Neural progenitor cell (in vitro differentiated cells): ENCODE measurements around the gene LPIN1. TPM values are rescaled to one million over a fixed set of nuclear protein-coding genes. Genes with fewer than 3 reads are reported as not detected.

Experiments
- DNase-seq: peaks from one replicate; pipeline ENCODE4 v3.0.0-alpha.2; 2016; ENCODE audit warnings: low spot score
- H2AFZ ChIP-seq: fragments of 200-600 bp; sonication (generic); replicated peaks from 2 replicates; pipeline ENCODE4 v1.6.1; 2016; ENCODE audit warnings: antibody characterized with exemption
- H3F3A ChIP-seq: fragments of 200-600 bp; sonication (generic); 2 replicates; pipeline ENCODE4 v1.6.1; 2016; ENCODE audit warnings: antibody characterized with exemption, low read depth
- H3K27ac ChIP-seq: fragments of 200-600 bp; sonication (generic); 2 replicates; pipeline ENCODE4 v1.5.1; 2016; ENCODE audit warnings: mild to moderate bottlenecking
- H3K27me3 ChIP-seq: fragments of 200-600 bp; sonication (generic); 2 replicates; pipeline ENCODE4 v1.6.1; 2016; ENCODE audit warnings: mild to moderate bottlenecking, moderate library complexity
- H3K36me3 ChIP-seq: fragments of 200-600 bp; sonication (generic); 2 replicates; pipeline ENCODE4 v1.5.1; 2016
- H3K4me1 ChIP-seq: fragments of 200-600 bp; sonication (generic); 2 replicates; pipeline ENCODE4 v1.6.1; 2016; ENCODE audit warnings: mixed run types
- H3K4me2 ChIP-seq: fragments of 200-600 bp; sonication (generic); 2 replicates; pipeline ENCODE4 v1.6.1; 2016
- H3K4me3 ChIP-seq: fragments of 200-600 bp; sonication (generic); 2 replicates; pipeline ENCODE4 v1.5.1; 2016
- H3K79me2 ChIP-seq: fragments of 200-600 bp; sonication (generic); 2 replicates; pipeline ENCODE4 v1.6.1; 2016; ENCODE audit warnings: low read depth
- H3K9ac ChIP-seq: fragments of 200-600 bp; sonication (generic); 2 replicates; pipeline ENCODE4 v1.6.1; 2016
- H3K9me3 ChIP-seq: fragments of 200-600 bp; sonication (generic); 2 replicates; pipeline ENCODE4 v1.5.1; 2016; ENCODE audit warnings: low read depth
- H4K20me1 ChIP-seq: fragments of 200-600 bp; sonication (generic); 2 replicates; pipeline ENCODE4 v1.6.1; 2016; ENCODE audit warnings: low read depth
- H3K27ac Mint-ChIP-seq: 3 replicates; pipeline ENCODE4 v1.8.0; 2021; ENCODE audit warnings: mixed read lengths
- H3K27me3 Mint-ChIP-seq: 2 replicates; pipeline ENCODE4 v1.8.0; 2022; ENCODE audit warnings: low read depth, mild to moderate bottlenecking, inconsistent platforms, moderate library complexity, mixed read lengths; ENCODE audit not compliant: insufficient read depth
- H3K36me3 Mint-ChIP-seq: 3 replicates; pipeline ENCODE4 v1.8.0; 2021; ENCODE audit warnings: mixed read lengths
- H3K4me1 Mint-ChIP-seq: 3 replicates; pipeline ENCODE4 v1.8.0; 2021; ENCODE audit warnings: mixed read lengths
- H3K4me3 Mint-ChIP-seq: 3 replicates; pipeline ENCODE4 v1.8.0; 2021; ENCODE audit warnings: mild to moderate bottlenecking, moderate library complexity, mixed read lengths
- H3K9me3 Mint-ChIP-seq: 3 replicates; pipeline ENCODE4 v1.8.0; 2020; ENCODE audit warnings: mixed read lengths
- EZH2 ChIP-seq: fragments of 200-600 bp; sonication (generic); IDR thresholded peaks from 2 replicates; pipeline ENCODE4 v1.6.1; 2017; ENCODE audit warnings: antibody characterized with exemption, mild to moderate bottlenecking, moderate library complexity
- EZH2phosphoT487 ChIP-seq: fragments of 200-600 bp; sonication (generic); IDR thresholded peaks from 2 replicates; pipeline ENCODE4 v1.6.1; 2017; ENCODE audit warnings: antibody characterized with exemption
- total RNA-seq: library from RNA; depleted of rRNA; stranded (reverse); fragments of >200 nt; gene quantifications from 2 replicates; pipeline ENCODE4 v1.2.3, GENCODE V29; 2015; ENCODE audit warnings: low replicate concordance
- TF ChIP-seq, protein P1 (sequence below): fragments of 200-600 bp; sonication (generic); IDR thresholded peaks from 2 replicates; pipeline ENCODE4 v1.5.1; 2017; ENCODE audit warnings: antibody characterized with exemption, mild to moderate bottlenecking

Gene LPIN1
- total RNA-seq, 1 donor from 2014 or later, result 18.0 TPM

DNA sequence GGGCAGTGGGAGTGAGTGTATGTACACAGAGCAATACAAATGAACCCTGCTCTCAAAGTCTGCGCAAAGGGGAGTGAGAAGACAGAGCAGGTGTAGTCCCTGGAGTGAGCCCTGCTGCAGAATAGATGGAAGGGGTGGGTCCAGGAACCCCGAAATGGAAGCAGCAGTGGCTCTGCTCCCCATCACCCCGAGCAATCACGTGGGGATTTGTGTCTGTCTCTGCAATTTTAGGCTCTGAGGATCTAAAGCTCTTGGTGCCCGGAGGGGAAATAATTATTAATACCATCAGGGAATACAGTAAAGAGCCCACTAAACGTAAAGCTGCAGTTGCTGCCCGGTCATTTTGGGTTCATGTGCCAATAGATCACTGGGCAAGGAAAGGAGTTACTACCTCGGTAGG, 118.3 kb downstream of the LPIN1 start:
- Histone ChIP-seq H4K20me1 (no peaks in the 10 kb centered on the region), H3K36me3 (no peaks in the 10 kb centered on the region), H3F3A (peaks cover 16% of the 10 kb centered on the region), H3K9me3 (no peaks in the 10 kb centered on the region), H2AFZ (no peak overlapping the region), H3K4me1 (peaks cover 13% of the 10 kb centered on the region), H3K27ac (no peak overlapping the region), H3K9ac (no peak overlapping the region), H3K27me3 (no peaks in the 10 kb centered on the region), H3K4me3 (no peak overlapping the region), H3K79me2 (no peaks in the 10 kb centered on the region), H3K4me2 (no peak overlapping the region)
- Mint-ChIP-seq H3K27ac (peak overlapping the region; percentile 91), H3K36me3 (peaks cover 2% of the 10 kb centered on the region), H3K9me3 (peaks cover 17% of the 10 kb centered on the region), H3K4me3 (no peak overlapping the region), H3K4me1 (peaks cover 22% of the 10 kb centered on the region), H3K27me3 (peaks cover 8% of the 10 kb centered on the region)
- TF ChIP-seq, protein P1, sequence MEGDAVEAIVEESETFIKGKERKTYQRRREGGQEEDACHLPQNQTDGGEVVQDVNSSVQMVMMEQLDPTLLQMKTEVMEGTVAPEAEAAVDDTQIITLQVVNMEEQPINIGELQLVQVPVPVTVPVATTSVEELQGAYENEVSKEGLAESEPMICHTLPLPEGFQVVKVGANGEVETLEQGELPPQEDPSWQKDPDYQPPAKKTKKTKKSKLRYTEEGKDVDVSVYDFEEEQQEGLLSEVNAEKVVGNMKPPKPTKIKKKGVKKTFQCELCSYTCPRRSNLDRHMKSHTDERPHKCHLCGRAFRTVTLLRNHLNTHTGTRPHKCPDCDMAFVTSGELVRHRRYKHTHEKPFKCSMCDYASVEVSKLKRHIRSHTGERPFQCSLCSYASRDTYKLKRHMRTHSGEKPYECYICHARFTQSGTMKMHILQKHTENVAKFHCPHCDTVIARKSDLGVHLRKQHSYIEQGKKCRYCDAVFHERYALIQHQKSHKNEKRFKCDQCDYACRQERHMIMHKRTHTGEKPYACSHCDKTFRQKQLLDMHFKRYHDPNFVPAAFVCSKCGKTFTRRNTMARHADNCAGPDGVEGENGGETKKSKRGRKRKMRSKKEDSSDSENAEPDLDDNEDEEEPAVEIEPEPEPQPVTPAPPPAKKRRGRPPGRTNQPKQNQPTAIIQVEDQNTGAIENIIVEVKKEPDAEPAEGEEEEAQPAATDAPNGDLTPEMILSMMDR, result no peak
- TF ChIP-seq EZH2phosphoT487 (no peak), EZH2 (no peak)
- DNase-seq, result no peak

DNA sequence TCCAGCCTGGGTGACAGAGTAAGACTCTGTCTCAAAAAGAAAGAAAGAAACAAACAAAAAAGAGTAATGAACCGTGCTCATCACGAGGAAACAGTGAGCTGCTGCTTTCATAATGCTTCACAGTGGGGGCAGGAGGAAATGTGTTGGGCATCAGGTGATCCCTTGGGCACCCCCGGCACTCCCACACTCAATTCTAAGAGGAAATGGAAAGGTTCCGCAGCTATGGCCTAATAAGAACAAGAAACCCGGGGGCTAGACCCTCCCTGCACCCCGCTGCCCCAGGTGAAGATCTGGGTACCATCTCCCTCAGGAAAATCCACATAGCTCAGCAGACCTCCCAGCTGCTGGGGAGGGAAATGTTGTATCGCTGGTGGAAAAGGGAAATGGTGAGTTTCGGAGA, 118.9 kb downstream of the LPIN1 start:
- H3K36me3 Mint-ChIP-seq, result peaks cover 2% of the 10 kb centered on the region
- Histone ChIP-seq H3K27me3 (no peaks in the 10 kb centered on the region), H3K36me3 (no peaks in the 10 kb centered on the region), H2AFZ (no peak overlapping the region), H3K4me1 (peaks cover 13% of the 10 kb centered on the region), H3K79me2 (no peaks in the 10 kb centered on the region), H3K9me3 (no peaks in the 10 kb centered on the region), H3F3A (peaks cover 16% of the 10 kb centered on the region), H3K4me2 (no peak overlapping the region), H3K27ac (no peak overlapping the region), H3K9ac (no peak overlapping the region), H3K4me3 (no peak overlapping the region), H4K20me1 (no peaks in the 10 kb centered on the region)
- peaks cover 12% of the 10 kb centered on the region for H3K9me3 Mint-ChIP-seq
- H3K27me3 Mint-ChIP-seq, result peaks cover 8% of the 10 kb centered on the region
- H3K4me1 Mint-ChIP-seq, result peaks cover 22% of the 10 kb centered on the region
- no peak overlapping the region for H3K4me3 Mint-ChIP-seq
- TF ChIP-seq EZH2 (no peak), EZH2phosphoT487 (no peak)
- TF ChIP-seq, protein P1, result no peak
- H3K27ac Mint-ChIP-seq, result no peak overlapping the region
- no peak for DNase-seq

DNA sequence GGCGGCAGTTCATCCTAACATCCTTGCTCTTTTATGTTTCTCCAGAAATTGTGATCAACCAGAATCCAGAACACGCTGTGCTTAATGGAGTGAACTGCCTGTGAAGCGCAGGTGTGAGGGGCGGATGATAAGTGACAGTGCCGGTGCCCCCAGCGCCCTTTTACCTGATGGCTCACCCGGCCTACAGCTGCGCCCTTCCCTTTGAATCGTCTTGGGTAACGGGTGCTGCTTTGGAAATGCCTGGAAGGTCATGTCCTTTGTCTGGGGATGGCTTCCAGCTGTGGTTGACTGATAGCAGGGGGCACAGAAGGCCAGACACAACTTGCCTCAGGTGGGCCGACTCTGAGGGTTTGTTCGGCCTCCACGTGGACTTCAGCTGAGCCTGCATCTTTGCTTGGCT, 119.4 kb downstream of the LPIN1 start:
- H3K9me3 ChIP-seq, result no peaks in the 10 kb centered on the region
- no peak overlapping the region for H3K4me3 ChIP-seq
- no peak overlapping the region for H3K27ac ChIP-seq
- peaks cover 16% of the 10 kb centered on the region for H3F3A ChIP-seq
- H3K27me3 ChIP-seq, result no peaks in the 10 kb centered on the region
- no peak overlapping the region for H2AFZ ChIP-seq
- DNase-seq, result no peak
- no peaks in the 10 kb centered on the region for H4K20me1 ChIP-seq
- Mint-ChIP-seq H3K27ac (no peak overlapping the region), H3K4me1 (peaks cover 22% of the 10 kb centered on the region), H3K9me3 (peaks cover 8% of the 10 kb centered on the region), H3K27me3 (peaks cover 8% of the 10 kb centered on the region), H3K36me3 (peaks cover 2% of the 10 kb centered on the region), H3K4me3 (no peak overlapping the region)
- H3K4me1 ChIP-seq, result peaks cover 13% of the 10 kb centered on the region
- H3K9ac ChIP-seq, result no peak overlapping the region
- H3K36me3 ChIP-seq, result no peaks in the 10 kb centered on the region
- TF ChIP-seq, protein P1, result no peak
- TF ChIP-seq EZH2phosphoT487 (no peak), EZH2 (no peak)
- H3K4me2 ChIP-seq, result no peak overlapping the region
- no peaks in the 10 kb centered on the region for H3K79me2 ChIP-seq
